Uterine smooth muscle cell (primary cell): ENCODE results near the gene OR13C5. TPM values are rescaled to one million over a fixed set of nuclear protein-coding genes. Genes with fewer than 3 reads are reported as not detected.

ENCODE experiments used
- total RNA-seq: library from RNA; depleted of rRNA; stranded (reverse); fragments of >200 nt; gene quantifications from 2 replicates; pipeline ENCODE4 v1.2.3, GENCODE V29; 2014

Gene OR13C5, protein sequence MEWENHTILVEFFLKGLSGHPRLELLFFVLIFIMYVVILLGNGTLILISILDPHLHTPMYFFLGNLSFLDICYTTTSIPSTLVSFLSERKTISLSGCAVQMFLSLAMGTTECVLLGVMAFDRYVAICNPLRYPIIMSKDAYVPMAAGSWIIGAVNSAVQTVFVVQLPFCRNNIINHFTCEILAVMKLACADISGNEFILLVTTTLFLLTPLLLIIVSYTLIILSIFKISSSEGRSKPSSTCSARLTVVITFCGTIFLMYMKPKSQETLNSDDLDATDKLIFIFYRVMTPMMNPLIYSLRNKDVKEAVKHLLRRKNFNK
- total RNA-seq, result not detected in 2 replicates

DNA sequence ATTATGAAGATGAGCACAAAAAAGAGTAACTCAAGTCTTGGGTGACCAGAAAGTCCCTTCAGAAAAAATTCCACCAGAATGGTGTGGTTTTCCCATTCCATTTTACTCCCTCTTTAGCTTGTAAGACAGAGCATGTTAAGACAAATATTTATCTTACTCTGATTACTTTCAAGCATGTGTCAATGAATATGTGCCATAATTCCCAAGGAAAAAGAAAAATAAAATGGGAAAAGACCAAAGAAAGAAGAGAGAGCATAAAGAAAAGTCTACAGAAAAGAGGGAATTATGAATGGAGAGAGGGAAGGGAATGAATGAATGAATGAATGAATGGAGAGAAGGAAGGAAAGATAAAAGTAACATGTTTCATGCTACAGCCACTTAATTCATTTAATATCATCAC lies at the start of gene OR13C5:
Gene OR13C5, minus strand, starts transcription at position 101 of the 400 bp plus-strand sequence. Its CDS starts 0 bp downstream, at position 101.

DNA sequence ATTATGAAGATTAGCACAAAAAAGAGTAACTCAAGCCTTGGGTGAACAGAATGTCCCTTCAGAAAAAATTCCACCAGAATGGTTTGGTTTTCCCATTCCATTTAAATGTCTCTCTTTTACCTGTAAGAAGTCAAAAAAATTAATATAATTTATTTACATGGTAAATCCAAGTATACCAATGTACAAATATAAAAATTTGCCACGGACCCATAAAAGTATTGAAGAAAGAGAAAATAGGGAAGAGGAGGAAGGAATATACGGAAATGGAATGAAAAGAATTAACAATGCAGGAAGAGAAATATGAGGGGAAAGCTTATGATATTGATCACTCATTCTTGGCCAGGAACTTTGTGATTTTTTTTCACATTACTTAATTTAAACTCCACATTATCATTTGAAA lies 18.9 kb upstream of the OR13C5 start, which contains the start of gene OR13C9:
Gene OR13C9, minus strand, starts transcription at position 101 of the 400 bp plus-strand sequence. Its CDS starts 0 bp downstream, at position 101.

DNA sequence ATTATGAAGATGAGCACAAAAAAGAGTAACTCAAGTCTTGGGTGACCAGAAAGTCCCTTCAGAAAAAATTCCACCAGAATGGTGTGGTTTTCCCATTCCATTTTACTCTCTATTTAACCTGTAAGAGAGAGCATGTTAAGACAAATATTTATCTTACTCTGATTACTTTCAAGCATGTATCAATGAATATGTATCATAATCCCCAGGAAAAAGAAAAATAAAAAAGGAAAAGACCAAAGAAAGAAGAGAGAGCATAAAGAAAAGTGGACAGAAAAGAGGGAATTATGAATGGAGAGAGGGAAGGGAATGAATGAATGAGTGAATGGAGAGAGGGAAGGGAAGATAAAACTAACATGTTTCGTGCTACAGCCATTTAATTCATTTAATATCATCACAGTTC lies 6.3 kb upstream of the OR13C5 start, which contains the start of gene OR13C2:
Gene OR13C2, minus strand, starts transcription at position 101 of the 400 bp plus-strand sequence. Its CDS starts 0 bp downstream, at position 101.

DNA sequence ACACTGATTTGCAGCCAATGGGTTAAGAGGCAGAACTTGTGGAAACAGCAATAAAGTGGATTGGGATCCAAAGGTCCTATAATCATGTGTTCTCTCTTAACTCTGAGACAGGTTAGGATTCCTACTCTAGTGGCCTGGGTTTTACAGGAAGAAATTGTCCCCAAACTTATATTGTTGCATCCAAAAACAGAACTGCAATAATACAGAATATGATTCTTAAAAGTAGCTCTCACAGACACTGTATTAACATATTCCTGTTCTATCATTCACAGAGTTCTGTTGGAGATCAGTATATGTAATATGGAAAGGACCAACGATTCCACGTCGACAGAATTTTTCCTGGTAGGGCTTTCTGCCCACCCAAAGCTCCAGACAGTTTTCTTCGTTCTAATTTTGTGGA lies 30.3 kb downstream of the OR13C5 start, which contains the start of gene OR13C8:
Gene OR13C8, plus strand, starts transcription at position 301 of the 400 bp plus-strand sequence. Its CDS starts 0 bp downstream, at position 301.

Other genes starting within 250 kb of the OR13C5 start
- gene OR13F1, start 95.2 kb downstream of the OR13C5 start, total RNA-seq, result not detected in 2 replicates
- not detected in 2 replicates for gene OR13C4, start 72.2 kb downstream of the OR13C5 start, total RNA-seq
- not detected in 2 replicates for gene OR13C3, start 62.6 kb downstream of the OR13C5 start, total RNA-seq
- not detected in 2 replicates for gene OR13C8, start 30.2 kb downstream of the OR13C5 start, total RNA-seq
- gene OR13C2, start 6.2 kb upstream of the OR13C5 start, total RNA-seq, result not detected in 2 replicates
- gene OR13C9, start 18.8 kb upstream of the OR13C5 start, total RNA-seq, result not detected in 2 replicates
- gene OR13D1, start 95.1 kb upstream of the OR13C5 start, total RNA-seq, result not detected in 2 replicates
- 33.1 and 35.9 TPM in 2 replicates for gene NIPSNAP3A, start 148.3 kb upstream of the OR13C5 start, total RNA-seq
- gene NIPSNAP3B, start 164.7 kb upstream of the OR13C5 start, total RNA-seq, result 0.66 and 2.2 TPM in 2 replicates